ENCODE measurements around the gene SLC5A5.

SLC5A5 gene

DNA sequence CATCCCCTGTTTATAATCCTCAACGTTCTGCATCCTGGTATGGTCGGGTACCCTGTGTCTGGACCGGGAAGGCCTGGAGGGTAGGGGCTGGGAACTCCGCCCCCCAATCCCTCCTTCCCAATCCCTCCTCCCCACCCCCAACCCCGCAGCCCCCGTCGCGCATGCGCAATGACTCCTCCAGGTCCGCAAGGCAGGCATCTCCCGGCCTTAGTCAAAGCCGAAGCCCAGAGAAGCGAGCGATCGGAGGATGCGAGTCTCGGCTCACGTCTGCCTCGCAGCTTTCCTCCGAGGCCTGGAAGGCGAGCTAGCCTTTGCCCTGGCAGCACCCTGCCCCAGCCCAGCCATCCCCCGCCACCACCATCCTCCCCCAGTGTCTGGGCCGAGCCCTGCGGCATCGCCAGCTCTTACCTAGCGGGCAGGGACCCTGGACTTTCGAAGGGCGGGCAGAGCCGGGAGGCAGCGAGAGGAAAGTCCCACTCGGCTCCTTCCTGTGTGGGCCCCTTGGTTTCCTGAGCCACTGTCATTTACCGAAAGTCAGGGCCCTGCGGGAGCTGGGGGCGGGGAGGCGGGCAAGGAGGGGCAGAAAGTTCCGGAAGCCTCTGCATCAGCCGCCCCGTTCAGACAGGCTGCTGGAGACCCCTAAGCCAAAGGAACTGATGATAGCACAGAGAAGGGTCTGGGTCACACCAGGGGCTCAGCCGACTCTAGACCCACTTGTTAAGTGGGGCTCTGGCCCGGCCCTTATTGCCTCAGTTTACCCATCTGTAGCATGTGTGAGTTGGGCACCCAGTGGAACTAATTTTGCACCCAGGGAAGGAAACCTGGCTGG, 24.0 kb upstream of the SLC5A5 start, which contains the start of gene JAK3:
JAK3 (minus strand) TSS at position 445 of the 829 bp plus-strand sequence. CDS start 3,565 bp downstream, outside the sequence.
- DNase-seq (ENCODE audit: low spot score): no peak

DNA sequence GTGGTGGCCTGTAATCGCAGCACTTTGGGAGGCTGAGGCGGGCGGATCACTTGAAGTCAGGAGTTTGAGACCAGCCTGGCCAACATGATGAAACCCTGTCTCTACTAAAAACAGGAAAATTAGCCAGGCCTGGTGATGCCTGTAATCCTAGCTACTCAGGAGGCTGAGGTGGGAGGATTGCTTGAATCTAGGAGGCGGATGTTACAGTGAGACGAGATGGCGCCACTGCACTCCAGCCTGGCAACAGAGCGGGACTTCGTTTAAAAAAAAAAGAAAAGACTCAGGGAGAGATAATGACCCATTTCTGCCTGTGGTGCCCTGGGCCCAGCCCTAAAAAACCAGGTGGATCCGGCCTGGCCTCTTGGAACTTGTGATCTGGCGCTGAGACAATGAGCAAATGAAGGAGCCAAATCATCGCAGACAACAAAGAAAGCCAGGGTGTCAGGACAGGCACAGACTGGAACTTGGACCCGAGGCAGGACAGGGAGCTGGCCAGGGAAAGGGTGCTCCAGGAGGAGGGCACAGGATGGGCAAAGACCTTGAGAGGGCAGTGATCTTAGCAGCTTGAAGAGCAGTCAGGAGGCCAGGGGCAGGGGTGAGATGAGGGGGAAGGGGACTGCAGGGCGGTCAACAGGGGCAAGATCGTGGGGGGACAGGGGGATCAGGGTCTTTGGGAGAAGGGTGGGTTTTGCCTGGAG, 23.0 kb upstream of the SLC5A5 start:
- no peak for DNase-seq (ENCODE audit: low spot score)

DNA sequence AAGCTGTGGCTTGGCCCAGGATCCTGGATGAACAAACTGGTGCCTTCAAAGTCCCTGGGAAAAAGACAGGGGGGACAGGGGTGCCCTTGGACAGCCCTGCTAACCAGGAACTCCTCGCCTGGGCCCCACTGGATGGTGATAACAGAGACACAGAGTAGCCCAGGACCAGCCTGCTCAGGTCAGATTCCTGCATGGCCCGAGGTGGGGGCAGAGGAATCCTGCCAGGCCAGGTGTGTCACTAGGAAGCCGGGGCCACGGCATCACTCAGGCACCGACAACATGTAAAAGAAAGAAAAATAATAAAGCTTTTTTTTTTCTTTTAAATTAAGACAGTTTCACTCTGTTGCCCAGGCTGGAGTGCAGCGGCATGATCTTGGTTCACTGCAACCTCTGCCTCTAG, 17.7 kb upstream of the SLC5A5 start:
- no peak for DNase-seq (ENCODE audit: low spot score)

DNA sequence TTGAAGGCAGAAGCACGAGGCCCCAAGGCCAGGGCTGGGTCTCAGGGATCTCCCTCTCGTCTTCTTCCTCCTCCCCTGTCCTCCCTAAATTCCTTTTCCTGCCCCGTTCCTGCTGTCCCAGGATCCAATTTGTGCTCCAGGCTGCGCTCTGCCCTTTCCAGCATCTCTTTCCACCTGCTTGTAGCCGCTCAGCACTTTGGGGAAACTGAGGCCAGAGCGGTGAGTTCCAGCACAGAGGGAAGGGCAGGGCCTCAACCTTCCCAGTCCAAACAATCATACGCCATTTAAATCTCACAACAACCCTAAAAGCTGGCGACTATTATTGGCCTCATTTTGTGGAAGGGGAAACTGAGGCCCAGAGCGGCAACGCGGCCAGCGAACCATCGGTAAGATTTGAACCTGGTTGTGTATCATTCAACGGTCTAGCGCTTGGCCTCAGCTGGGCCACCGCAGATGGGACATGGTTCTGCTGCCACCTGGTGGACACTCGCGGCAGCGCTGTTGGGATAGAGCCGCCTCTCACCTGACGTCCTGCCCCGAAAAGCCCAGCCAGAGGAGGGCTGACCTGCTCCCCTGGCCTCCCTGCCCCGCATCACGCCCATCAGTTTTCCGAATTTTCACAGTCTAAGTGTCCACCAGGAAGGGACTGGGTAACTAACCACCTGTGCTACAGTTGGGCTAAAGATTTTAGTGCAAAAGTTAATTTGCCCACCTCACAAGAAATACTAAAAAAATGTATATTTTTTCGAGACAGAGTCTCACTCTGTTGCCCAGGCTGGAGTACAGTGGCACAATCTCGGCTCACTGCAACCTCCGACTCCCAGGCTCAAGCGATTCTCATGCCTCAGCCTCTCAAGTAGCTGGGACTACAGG, 16.2 kb upstream of the SLC5A5 start:
- peak; percentile 73 for DNase-seq (ENCODE audit: low spot score)

DNA sequence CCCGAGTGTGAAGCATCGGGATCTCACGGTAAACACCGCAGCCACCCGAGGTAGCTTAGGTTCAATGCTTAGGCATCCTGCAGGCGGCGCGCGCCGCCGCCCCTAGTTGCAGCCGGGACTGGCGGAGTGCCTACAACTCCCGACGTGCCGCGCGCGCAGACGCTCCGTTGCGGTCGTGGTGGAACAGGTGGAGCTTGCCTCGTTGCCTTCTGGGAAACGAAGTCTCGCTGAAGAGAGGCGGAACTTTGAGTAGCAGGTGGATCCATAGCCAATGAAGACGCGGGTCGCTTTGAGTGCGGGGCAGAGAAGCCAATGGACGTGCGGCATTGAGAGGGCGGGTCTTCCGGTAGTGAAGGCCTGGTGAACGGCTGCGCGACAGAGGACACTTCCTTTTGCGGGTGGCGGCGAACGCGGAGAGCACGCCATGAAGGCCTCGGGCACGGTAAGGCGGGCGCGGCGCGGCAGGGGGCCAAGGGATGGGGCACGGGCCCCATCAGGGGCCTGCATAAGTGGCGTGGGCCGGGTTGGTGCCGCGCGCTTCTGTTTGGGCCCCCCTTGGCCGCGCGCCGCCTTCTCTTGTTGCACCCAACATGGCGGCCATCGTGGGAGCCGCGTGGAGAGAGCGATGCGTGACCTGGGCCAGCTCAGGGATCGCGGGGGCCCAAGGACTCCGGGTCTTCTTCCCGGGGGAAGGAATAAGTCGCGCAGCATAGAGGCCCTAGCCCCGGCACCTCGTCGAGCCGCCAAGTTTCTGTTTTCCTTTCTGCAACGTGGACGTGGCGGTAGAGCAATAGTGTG, 12.0 kb upstream of the SLC5A5 start, which contains the start of gene RPL18A:
RPL18A (plus strand) TSS at position 378 of the 798 bp plus-strand sequence; CDS start at position 425, 47 bp downstream.
- peak; percentile 100 for DNase-seq (ENCODE audit: low spot score)

DNA sequence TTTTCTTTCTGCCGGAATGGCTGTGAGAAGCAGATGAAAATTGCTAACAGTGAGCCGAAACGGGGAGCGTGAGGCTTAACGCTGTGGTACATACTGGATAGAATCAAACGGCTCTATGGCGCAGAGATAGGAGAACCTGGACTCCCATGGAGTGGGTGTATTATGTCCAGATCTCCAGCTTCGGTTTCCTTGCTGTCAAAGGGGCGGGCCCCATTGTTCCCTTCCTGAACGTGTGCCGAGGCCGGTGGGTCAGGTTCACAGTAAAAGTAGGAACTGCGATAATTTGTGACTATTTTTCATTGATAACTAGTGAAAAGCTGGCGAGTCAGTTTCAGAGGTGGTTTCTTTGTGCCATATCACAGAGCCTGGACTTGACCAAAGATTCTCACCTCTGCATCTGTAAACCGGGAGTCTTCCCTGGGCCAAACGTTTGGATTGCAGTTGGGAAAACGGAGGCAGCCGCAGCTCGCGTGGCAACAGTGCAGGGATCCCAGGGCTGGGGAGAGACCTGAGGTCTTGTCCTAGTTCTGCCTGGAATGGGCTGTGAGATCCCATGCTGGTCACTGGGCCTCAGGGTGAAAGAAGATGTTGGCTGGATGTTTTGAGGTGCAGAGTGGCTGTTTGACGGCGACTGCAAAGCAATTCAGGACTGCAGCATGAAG, 11.3 kb upstream of the SLC5A5 start:
- DNase-seq (ENCODE audit: low spot score): no peak

DNA sequence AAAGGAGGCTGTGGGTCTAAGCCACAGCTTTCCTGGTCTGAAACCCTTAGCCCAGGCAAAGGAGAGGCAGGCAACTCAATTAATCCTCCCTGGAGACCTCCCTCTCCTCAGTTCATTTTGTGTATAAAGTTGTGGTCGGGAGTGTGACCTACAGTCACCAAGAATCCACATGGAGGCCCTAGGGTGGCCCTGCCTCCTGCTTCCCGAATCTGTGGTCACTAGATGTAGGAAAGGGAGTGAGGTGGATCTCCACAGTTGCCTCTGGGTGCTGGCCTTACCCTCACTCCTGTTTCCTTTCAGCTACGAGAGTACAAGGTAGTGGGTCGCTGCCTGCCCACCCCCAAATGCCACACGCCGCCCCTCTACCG, 10.8 kb upstream of the SLC5A5 start:
- DNase-seq (ENCODE audit: low spot score): no peak

DNA sequence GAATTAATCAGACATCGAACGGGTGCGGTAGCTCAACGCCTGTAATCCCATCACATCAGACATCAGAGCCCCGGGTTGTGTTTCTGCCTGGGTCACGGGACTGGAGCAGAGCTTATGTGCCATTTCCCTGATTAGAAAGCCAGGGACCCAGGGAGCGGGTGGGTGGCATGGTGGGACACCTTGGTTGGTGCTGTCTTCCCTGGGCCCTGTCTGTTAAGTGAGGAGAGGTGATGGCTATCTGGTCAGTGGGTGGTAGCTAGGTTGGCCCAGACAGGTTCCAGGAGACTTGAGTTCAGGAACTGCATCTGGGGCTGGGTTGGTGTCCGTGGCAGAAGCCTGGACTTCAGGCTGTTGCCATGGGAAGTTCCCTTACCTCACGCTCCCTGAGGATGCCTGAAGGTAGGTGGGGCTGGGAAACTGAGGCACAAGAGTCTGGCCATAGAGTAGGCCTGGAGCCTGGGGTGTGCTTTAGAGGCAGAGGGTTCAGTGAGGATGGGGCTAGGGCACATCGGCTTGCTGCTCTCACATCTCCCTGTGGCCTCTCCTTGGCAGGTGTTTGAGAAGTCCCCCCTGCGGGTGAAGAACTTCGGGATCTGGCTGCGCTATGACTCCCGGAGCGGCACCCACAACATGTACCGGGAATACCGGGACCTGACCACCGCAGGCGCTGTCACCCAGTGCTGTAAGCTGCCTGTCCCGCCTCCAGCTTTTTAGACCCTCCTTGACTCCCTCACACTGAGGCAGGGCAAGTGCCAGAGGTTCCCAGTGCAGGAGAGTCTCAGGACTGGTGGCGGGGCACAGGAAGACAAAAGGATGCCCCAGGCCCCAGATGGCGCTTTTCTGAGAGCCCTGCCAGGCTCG, 10.0 kb upstream of the SLC5A5 start:
- no peak for DNase-seq (ENCODE audit: low spot score)

DNA sequence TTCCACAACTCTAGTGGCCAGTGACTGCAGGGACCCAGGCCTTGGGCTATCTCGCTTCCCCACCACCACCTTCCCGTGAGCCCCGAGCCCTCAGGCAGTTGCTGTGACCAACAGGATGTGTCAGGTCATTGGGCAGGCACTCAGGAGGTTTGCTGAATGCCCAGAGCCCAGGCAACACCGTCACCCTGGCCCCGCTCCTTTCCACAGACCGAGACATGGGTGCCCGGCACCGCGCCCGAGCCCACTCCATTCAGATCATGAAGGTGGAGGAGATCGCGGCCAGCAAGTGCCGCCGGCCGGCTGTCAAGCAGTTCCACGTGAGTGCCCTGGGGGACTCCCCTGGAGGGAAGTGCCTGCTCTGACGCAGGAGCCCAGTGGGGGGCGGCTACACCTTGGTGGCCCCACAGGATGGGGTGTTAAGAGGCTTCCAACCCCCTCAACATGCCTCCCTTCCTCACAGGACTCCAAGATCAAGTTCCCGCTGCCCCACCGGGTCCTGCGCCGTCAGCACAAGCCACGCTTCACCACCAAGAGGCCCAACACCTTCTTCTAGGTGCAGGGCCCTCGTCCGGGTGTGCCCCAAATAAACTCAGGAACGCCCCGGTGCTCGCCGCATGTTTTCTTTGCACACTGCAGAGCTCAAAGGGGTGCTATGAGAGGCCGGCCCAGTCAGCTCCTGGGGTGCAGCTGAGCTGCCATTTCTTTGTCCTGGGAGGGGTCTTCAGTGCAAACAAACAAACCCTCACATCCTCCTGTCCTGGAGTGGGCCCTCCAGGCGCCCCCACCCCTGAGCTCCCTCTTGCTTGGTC, 8.8 kb upstream of the SLC5A5 start:
- DNase-seq (ENCODE audit: low spot score): no peak

DNA sequence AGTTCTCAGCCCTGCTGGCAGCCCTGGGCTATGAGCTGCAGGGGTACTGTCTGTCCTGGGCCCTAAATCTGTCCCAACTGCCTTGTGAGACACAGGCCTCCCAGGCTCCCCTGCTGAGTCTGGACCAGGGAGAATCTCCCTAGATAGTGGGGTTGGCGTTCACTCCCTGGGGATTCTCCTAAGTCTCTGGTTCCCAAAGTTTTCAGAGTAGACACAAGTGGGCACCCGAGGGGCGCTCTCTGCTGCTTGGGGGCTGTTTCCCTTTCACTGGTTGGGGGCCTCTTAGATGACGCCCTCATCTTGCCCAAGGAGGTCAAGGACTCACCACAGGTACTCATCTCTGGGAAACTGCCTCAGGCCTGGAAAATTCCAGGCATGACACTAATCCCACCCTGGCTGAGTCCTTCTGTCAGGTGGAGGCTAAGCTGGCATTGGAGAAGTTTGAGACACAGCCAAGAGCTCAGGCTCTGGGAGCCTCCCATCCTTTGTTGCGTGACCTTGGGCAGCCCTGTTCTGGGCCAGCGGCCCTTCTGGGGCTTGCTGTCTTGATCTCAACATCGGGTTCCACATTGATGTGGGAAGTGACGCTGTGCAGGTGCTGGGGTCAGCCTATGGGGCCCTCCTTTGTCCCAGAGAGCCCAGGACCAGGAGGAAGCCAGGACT, 8.1 kb upstream of the SLC5A5 start:
- no peak for DNase-seq (ENCODE audit: low spot score)

DNA sequence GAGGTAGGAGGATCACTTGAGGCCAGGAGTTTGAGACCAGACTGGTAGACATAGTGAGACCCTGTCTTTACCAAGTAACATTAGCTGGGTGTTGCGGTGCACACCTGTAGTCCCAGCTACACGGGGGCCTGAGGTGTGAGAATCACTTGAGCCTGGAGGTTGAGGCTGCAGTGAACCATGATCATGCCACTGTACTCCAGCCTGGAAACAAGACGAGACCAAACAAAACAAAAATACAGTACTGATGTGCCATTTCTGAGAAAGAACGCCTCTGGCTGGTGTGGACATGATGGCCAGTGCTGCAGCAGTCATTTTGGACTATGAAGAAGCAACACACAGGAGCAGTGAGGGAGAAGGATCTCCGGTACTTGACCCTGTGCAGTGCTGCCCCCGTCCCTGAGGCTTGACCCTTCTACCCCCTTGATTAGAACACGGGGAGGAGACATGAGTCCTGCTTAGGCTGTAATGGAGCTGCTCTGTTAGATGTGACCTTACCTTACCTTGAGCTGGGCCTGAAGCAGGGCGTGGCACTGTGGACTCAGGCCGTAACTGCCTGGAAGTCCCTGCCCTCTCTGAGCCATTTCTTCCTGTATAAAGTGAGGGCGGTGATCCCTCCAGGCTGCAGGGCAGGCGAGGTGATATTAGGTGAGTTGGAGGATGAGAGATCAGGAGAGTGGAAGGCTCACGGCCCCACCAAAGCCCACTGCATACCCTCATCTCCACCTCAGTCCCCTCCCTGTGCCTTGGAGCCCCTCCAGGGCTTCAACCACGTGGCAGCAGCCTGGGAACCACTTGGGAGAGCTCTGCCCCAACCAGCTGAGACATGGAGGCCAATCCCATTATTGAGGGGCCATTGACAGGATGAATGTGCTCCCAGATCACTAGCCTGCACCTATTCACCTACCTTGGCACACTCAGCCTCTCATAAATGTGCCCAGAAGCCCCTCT, 6.1 kb upstream of the SLC5A5 start:
- peak; percentile 44 for DNase-seq (ENCODE audit: low spot score)

DNA sequence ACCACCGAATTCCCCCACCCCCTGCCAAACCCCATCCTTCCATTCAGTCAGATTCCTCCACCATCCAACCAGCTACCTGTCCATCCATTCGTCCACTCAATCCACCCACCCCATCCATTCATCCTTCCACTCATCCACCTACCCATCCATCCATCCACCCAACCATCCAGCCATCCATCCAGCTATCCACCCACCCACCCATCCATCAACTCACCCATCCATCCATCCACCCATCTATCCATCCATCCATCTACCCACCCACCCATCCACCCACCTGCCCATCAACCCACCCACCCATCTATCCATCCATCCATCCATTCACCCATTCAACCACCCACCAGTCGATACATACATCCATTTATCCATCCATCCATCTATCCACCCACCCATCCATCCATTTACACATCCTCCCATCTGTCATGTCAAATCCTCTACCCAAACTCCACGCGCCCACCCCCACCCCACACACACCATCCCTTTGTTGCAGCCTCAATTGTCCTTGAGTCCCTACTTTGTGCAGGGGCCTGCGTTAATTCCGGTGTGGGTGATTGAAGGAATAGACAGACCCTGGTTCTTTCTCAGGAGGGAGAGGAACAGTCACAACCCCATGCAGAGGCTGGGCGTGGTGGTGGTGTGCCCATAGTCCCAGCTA, 5.3 kb upstream of the SLC5A5 start:
- DNase-seq (ENCODE audit: low spot score): no peak

DNA sequence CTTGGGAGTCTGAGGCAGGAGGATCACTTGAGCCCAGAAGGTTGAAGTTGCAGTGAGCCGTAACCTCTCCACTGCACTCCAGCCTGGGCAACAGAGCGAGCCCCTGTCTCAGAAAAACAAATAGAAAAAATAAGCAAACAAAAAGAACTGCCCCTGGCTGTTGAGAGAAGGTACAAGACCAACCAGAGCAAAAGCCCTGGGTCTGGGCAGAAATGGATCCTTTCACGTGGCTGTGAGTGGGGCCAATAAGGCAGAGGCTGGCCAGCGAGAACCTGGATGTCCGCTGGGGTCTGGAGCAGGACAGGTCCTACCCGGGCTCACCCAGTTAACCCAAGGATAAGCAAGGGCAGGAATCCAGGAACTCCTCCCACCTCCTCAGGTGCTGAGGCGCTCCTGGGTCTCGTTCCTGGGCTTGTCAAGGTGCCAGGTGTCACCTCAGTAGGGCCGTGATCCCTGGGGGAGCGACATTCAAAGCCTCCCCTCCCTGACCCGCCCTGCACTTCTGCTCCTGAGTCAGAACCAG, 4.7 kb upstream of the SLC5A5 start:
- no peak for DNase-seq (ENCODE audit: low spot score)

DNA sequence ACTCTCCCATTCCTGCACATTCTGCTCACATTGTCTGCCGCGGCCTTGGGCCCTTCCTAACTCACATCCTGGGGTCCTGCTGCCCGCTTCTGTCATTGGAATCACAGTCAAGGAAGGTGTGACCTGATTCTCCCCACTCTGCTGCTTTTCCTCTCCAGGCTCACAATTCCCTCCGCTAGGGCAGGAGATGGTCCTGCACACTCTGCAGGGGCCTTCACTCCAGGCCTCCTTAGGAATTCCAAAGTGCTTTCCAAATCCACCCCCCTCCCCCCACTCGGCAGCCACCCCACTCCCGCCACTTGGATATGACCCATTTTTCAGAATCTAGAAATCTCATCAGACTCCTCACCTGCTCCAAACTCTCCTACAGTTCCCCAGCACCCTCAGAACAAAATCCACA, 3.1 kb upstream of the SLC5A5 start:
- DNase-seq (ENCODE audit: low spot score): no peak

DNA sequence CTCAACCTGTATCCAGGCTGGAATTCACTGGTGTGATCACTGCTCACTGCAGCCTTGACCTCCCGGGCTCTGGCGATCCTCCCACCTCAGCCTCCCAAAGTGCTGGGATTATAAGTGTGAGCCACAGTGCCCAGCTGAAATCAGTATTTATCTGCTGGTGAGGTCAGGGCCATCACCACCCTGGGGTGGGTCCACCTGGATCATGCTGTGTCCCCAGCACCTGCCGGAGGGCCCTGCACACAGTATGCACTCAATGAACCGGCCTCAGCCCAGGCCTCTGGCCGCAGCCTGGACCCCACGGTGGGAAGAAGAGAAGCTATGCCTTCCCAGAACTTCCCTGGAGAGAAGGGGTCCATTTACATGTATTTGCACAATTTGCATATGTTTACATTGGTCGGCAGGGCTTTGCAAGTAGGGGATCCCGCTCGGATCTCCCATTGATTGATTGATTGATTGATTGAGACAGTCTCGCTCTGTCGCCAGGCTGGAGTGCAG, 2.6 kb upstream of the SLC5A5 start:
- DNase-seq (ENCODE audit: low spot score): no peak

Measured in RKO (cell line).